HEK293T (cell line): ENCODE measurements around the gene NPHP4.

Experiments used
- ARNT ChIP-seq: fragments of 450-650 bp; IDR thresholded peaks from 2 replicates; pipeline ENCODE4 v1.6.1; 2017; ENCODE audit warnings: mild to moderate bottlenecking
- BHLHE40 ChIP-seq: fragments of 450-650 bp; IDR thresholded peaks from 2 replicates; pipeline ENCODE4 v1.6.1; 2016; ENCODE audit warnings: mild to moderate bottlenecking, moderate library complexity, borderline replicate concordance
- FOXA1 ChIP-seq: fragments of 450-650 bp; IDR thresholded peaks from 2 replicates; pipeline ENCODE4 v1.6.1; 2016; ENCODE audit warnings: mild to moderate bottlenecking
- FOXK2 ChIP-seq: fragments of 450-650 bp; IDR thresholded peaks from 2 replicates; pipeline ENCODE4 v1.6.1; 2016; ENCODE audit warnings: mild to moderate bottlenecking
- FOXM1 ChIP-seq: fragments of 450-650 bp; IDR thresholded peaks from 2 replicates; pipeline ENCODE4 v1.6.1; 2017; ENCODE audit warnings: mild to moderate bottlenecking, borderline replicate concordance
- HDGF ChIP-seq: fragments of 450-650 bp; IDR thresholded peaks from 2 replicates; pipeline ENCODE4 v1.6.1; 2017; ENCODE audit warnings: antibody characterized with exemption, borderline replicate concordance
- NFRKB ChIP-seq: fragments of 450-650 bp; IDR thresholded peaks from 2 replicates; pipeline ENCODE4 v1.6.1; 2016; ENCODE audit warnings: mild to moderate bottlenecking, moderate library complexity
- SP1 ChIP-seq: fragments of 450-650 bp; IDR thresholded peaks from 2 replicates; pipeline ENCODE4 v1.6.1; 2017
- SUZ12 ChIP-seq: fragments of 450-650 bp; IDR thresholded peaks from 2 replicates; pipeline ENCODE4 v1.6.1; 2016; ENCODE audit warnings: mild to moderate bottlenecking
- TARDBP ChIP-seq: fragments of 450-650 bp; IDR thresholded peaks from 2 replicates; pipeline ENCODE4 v1.6.1; 2016
- ZNF384 ChIP-seq: fragments of 450-650 bp; IDR thresholded peaks from 2 replicates; pipeline ENCODE4 v1.6.1; 2016

DNA sequence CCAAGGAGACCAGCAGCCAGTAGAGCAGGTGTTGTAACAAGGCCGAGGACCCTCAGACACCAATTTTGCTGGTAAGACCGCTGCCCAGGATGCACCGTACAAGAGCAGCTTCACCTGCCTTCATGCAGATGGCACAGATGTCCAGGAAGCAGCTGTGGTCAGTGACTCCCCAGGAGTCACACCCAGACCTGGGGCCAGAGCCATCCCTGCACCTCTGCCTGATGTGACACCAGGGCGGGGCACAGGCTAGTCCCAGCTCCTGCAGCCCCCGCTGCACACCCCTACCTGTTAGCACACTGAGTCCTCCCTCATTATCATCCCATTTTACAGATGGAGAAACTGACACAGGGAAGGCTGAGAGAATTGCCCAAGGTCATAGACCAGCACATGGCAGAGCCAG lies 37.1 kb upstream of the NPHP4 start:
- no peak for TF ChIP-seq NFRKB
- no peak for TF ChIP-seq HDGF
- no peak for TF ChIP-seq FOXM1
- no peak for TF ChIP-seq SUZ12
- no peak for TF ChIP-seq SP1
- no peak for TF ChIP-seq FOXA1
- TF ChIP-seq TARDBP, result no peak
- no peak for TF ChIP-seq FOXK2
- no peak for TF ChIP-seq BHLHE40
- TF ChIP-seq ZNF384, result no peak
- TF ChIP-seq ARNT, result no peak
